HL-60 (cell line): ENCODE measurements around the gene PTPRD.

Experiments used
- DNase-seq, 2 experiments: peaks; one replicate each; pipeline ENCODE4 v3.0.0-alpha.2; 2010 to 2020; ENCODE audit warnings: low read depth in 1 of 2, low spot score in 1 of 2
- H3K27ac ChIP-seq: fragments of 250-450 bp; sonication (Bioruptor Pico); replicated peaks from 2 replicates; pipeline ENCODE4 v1.5.1; 2020; ENCODE audit warnings: mild to moderate bottlenecking, moderate library complexity
- H3K27me3 ChIP-seq: fragments of 250-450 bp; sonication (Bioruptor Pico); 2 replicates; pipeline ENCODE4 v1.5.1; 2021; ENCODE audit warnings: mild to moderate bottlenecking, moderate library complexity; ENCODE audit not compliant: insufficient read depth, poor library complexity, severe bottlenecking
- H3K4me3 ChIP-seq: replicated peaks from 2 replicates; pipeline ENCODE4 v1.5.1; 2011; ENCODE audit warnings: mild to moderate bottlenecking, control low read depth, low read length; ENCODE audit not compliant: insufficient read depth
- GABPA ChIP-seq: IDR thresholded peaks from 2 replicates; pipeline ENCODE4 v1.6.1; 2012; ENCODE audit warnings: low read depth
- POLR2AphosphoS5 ChIP-seq: IDR thresholded peaks from 2 replicates; pipeline ENCODE4 v1.6.1; 2012; ENCODE audit warnings: low read depth
- SPI1 ChIP-seq: IDR thresholded peaks from 2 replicates; pipeline ENCODE4 v1.6.1; 2012; ENCODE audit warnings: low read depth, mild to moderate bottlenecking, borderline replicate concordance
- TF ChIP-seq, protein P1 (sequence below): IDR thresholded peaks from 2 replicates; pipeline ENCODE4 v1.6.1; 2012; ENCODE audit warnings: low read depth; ENCODE audit not compliant: insufficient replicate concordance
- TF ChIP-seq, protein P2 (sequence below): IDR thresholded peaks from one replicate; pipeline ENCODE4 v1.5.1; 2011; ENCODE audit warnings: low read length, control low read depth, inconsistent platforms; ENCODE audit not compliant: insufficient read depth

The PTPRD gene

DNA sequence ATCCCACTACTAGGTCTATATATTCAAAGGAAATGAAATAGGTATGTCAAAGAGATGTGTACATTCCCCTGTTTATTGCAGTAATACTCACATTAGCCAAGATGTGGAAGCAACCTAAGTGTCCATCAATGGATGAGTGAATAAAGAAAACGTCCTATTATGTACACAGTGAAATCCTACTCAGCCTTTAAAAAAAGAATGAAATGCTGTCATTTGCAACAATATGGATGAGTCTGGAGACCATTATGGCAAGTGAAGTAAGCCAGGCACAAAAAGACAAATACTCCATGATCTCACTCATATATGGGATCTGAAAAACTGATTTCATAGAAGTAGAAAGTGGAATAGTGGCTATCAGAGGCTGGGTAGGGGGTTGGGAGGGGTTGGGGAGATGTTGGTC is 1904.1 kb downstream of the PTPRD start:
- TF ChIP-seq GABPA (no peak), POLR2AphosphoS5 (no peak), SPI1 (no peak)
- TF ChIP-seq, protein P1, sequence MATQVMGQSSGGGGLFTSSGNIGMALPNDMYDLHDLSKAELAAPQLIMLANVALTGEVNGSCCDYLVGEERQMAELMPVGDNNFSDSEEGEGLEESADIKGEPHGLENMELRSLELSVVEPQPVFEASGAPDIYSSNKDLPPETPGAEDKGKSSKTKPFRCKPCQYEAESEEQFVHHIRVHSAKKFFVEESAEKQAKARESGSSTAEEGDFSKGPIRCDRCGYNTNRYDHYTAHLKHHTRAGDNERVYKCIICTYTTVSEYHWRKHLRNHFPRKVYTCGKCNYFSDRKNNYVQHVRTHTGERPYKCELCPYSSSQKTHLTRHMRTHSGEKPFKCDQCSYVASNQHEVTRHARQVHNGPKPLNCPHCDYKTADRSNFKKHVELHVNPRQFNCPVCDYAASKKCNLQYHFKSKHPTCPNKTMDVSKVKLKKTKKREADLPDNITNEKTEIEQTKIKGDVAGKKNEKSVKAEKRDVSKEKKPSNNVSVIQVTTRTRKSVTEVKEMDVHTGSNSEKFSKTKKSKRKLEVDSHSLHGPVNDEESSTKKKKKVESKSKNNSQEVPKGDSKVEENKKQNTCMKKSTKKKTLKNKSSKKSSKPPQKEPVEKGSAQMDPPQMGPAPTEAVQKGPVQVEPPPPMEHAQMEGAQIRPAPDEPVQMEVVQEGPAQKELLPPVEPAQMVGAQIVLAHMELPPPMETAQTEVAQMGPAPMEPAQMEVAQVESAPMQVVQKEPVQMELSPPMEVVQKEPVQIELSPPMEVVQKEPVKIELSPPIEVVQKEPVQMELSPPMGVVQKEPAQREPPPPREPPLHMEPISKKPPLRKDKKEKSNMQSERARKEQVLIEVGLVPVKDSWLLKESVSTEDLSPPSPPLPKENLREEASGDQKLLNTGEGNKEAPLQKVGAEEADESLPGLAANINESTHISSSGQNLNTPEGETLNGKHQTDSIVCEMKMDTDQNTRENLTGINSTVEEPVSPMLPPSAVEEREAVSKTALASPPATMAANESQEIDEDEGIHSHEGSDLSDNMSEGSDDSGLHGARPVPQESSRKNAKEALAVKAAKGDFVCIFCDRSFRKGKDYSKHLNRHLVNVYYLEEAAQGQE = no peak
- TF ChIP-seq, protein P2, sequence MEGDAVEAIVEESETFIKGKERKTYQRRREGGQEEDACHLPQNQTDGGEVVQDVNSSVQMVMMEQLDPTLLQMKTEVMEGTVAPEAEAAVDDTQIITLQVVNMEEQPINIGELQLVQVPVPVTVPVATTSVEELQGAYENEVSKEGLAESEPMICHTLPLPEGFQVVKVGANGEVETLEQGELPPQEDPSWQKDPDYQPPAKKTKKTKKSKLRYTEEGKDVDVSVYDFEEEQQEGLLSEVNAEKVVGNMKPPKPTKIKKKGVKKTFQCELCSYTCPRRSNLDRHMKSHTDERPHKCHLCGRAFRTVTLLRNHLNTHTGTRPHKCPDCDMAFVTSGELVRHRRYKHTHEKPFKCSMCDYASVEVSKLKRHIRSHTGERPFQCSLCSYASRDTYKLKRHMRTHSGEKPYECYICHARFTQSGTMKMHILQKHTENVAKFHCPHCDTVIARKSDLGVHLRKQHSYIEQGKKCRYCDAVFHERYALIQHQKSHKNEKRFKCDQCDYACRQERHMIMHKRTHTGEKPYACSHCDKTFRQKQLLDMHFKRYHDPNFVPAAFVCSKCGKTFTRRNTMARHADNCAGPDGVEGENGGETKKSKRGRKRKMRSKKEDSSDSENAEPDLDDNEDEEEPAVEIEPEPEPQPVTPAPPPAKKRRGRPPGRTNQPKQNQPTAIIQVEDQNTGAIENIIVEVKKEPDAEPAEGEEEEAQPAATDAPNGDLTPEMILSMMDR = no peak

DNA sequence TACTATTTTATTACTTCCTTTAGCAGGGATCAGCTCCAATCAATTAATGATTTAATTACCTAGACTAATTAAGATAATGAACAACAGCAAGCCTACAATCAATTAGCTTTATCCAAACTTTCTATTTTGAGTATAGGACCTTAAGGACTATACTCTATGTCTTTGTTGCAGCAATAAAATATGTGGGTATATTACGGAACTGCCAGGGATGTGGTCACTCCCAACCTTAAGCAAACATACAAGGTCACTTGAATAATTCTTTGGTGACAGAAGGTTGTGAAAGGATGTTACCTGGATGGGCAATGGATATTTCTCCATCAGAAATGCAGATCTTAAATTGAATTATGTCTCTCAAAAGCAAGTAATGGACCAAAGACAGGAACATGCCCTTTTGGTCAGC is 1905.8 kb downstream of the PTPRD start:
- TF ChIP-seq, protein P2 = no peak
- TF ChIP-seq SPI1 (no peak), GABPA (no peak), POLR2AphosphoS5 (no peak)
- TF ChIP-seq, protein P1 = no peak
- no peak overlapping the region for H3K4me3 ChIP-seq
- peaks cover 2% of the 10 kb centered on the region for H3K27me3 ChIP-seq
- no peak for DNase-seq
- H3K27ac ChIP-seq = no peak overlapping the region

More for the DNA sequence above, 1904.1 kb downstream of the PTPRD start:
- peaks cover 2% of the 10 kb centered on the region for H3K27me3 ChIP-seq
- DNase-seq = no peak
- no peak overlapping the region for H3K27ac ChIP-seq
- no peak overlapping the region for H3K4me3 ChIP-seq

GRCh38 chr9:8706531-8706930 is 1906.3 kb downstream of the PTPRD start:
- Histone ChIP-seq H3K27ac (no peak overlapping the region), H3K4me3 (no peak overlapping the region), H3K27me3 (peaks cover 2% of the 10 kb centered on the region)
- TF ChIP-seq SPI1 (no peak), POLR2AphosphoS5 (no peak)
- TF ChIP-seq, protein P2 = no peak
- DNase-seq = no peak

- H3K27me3 ChIP-seq = peaks cover 2% of the 10 kb centered on the region
- DNase-seq = no peak
- H3K27ac ChIP-seq = no peak overlapping the region
- TF ChIP-seq SPI1 (no peak), POLR2AphosphoS5 (no peak), GABPA (no peak)
- TF ChIP-seq, protein P1 = no peak
- TF ChIP-seq, protein P2 = no peak
- no peak overlapping the region for H3K4me3 ChIP-seq
Observed at GRCh38 chr9:8705861-8706260, 1906.9 kb downstream of the PTPRD start.
